ENCODE results near the gene MAMDC2.

Gene MAMDC2

DNA sequence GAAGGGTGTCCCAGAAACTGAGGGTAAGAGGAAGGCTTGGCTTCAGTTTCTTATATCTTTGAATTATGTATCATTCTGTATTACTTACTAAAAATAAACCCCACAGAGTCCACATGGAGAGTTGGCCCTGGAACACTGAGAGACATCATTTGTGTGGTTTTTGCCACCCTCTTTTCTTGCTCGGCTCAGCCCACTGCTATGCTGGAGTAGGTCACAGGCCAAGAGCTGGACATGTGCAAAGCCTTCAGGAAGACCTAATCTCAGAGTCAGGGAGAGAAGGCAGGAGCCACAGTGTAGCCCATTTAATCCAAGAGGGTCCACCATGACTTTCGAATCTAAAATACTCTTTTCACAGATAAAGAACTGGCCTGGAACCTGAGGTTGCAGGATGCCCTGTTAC, 47.5 kb downstream of the MAMDC2 start:
- Histone ChIP-seq H3K27me3 (ENCODE audit: insufficient read depth, low read length, poor library complexity, severe bottlenecking) (no peaks in the 10 kb centered on the region), H3K4me2 (ENCODE audit: low read depth, low read length, poor library complexity, severe bottlenecking) (no peak overlapping the region), H3K4me3 (ENCODE audit: low read length, poor library complexity, severe bottlenecking) (no peak overlapping the region), H4K20me1 (ENCODE audit: insufficient read depth, low read length, poor library complexity, severe bottlenecking) (no peaks in the 10 kb centered on the region), H3K79me2 (ENCODE audit: insufficient read depth, low read length) (no peaks in the 10 kb centered on the region), H3K9me3 (ENCODE audit: insufficient read depth, low read depth, low read length) (no peaks in the 10 kb centered on the region), H3K4me1 (ENCODE audit: insufficient read depth, low read length, poor library complexity, severe bottlenecking) (no peaks in the 10 kb centered on the region), H3F3A (ENCODE audit: low read depth) (no peaks in the 10 kb centered on the region), H3K9ac (ENCODE audit: low read depth, low read length, poor library complexity, severe bottlenecking) (no peak overlapping the region), H2AFZ (ENCODE audit: low read length) (no peak overlapping the region), H3K36me3 (ENCODE audit: insufficient read depth, low read length) (no peaks in the 10 kb centered on the region), H3K9me2 (replicated peaks; ENCODE audit: low read depth, low read length) (no peaks in the 10 kb centered on the region)
- TF ChIP-seq EZH2phosphoT487 (IDR thresholded peaks at IDR 0.05; ENCODE audit: borderline replicate concordance), result no peak
- no peak for TF ChIP-seq CTCF (conservative IDR thresholded peaks at IDR 0.05; ENCODE audit: low read length)

DNA sequence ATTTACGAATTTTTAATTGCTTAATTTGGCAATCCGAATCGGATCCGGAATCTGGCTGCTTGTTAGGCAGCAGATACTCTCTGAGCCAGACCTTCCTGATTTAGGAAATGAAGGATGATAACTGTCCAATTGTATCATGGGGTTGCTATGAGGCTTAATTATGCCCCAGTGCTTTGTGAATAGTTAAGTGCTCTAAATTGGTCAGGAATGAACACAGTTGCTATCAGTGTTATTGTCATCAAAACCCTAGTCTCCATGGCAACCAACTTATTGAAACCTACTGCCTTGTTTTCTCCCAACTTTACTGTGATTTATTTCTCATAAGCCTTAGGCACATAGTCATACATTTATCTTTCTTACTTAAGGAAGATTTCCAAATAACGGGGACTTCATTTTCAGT, 47.9 kb downstream of the MAMDC2 start:
- H3K4me3 ChIP-seq (ENCODE audit: low read length, poor library complexity, severe bottlenecking), result no peak overlapping the region
- H3K79me2 ChIP-seq (ENCODE audit: insufficient read depth, low read length), result no peaks in the 10 kb centered on the region
- H3K9me2 ChIP-seq (replicated peaks; ENCODE audit: low read depth, low read length), result no peaks in the 10 kb centered on the region
- no peaks in the 10 kb centered on the region for H3K36me3 ChIP-seq (ENCODE audit: insufficient read depth, low read length)
- no peak overlapping the region for H3K9ac ChIP-seq (ENCODE audit: low read depth, low read length, poor library complexity, severe bottlenecking)
- H3K4me1 ChIP-seq (ENCODE audit: insufficient read depth, low read length, poor library complexity, severe bottlenecking), result no peaks in the 10 kb centered on the region
- no peak overlapping the region for H2AFZ ChIP-seq (ENCODE audit: low read length)
- H4K20me1 ChIP-seq (ENCODE audit: insufficient read depth, low read length, poor library complexity, severe bottlenecking), result no peaks in the 10 kb centered on the region
- no peaks in the 10 kb centered on the region for H3K27me3 ChIP-seq (ENCODE audit: insufficient read depth, low read length, poor library complexity, severe bottlenecking)
- no peaks in the 10 kb centered on the region for H3K9me3 ChIP-seq (ENCODE audit: insufficient read depth, low read depth, low read length)
- no peak overlapping the region for H3K4me2 ChIP-seq (ENCODE audit: low read depth, low read length, poor library complexity, severe bottlenecking)
- H3F3A ChIP-seq (ENCODE audit: low read depth), result no peaks in the 10 kb centered on the region
- TF ChIP-seq CTCF (conservative IDR thresholded peaks at IDR 0.05; ENCODE audit: low read length) (no peak), EZH2phosphoT487 (IDR thresholded peaks at IDR 0.05; ENCODE audit: borderline replicate concordance) (no peak)

GRCh38 chr9:70092190-70092589, 48.5 kb downstream of the MAMDC2 start:
- TF ChIP-seq EZH2phosphoT487 (IDR thresholded peaks at IDR 0.05; ENCODE audit: borderline replicate concordance) (no peak), CTCF (conservative IDR thresholded peaks at IDR 0.05; ENCODE audit: low read length) (no peak)
- no peak overlapping the region for H2AFZ ChIP-seq (ENCODE audit: low read length)
- no peak overlapping the region for H3K4me2 ChIP-seq (ENCODE audit: low read depth, low read length, poor library complexity, severe bottlenecking)
- H3K79me2 ChIP-seq (ENCODE audit: insufficient read depth, low read length), result no peaks in the 10 kb centered on the region
- H3K9ac ChIP-seq (ENCODE audit: low read depth, low read length, poor library complexity, severe bottlenecking), result no peak overlapping the region
- no peaks in the 10 kb centered on the region for H3K27me3 ChIP-seq (ENCODE audit: insufficient read depth, low read length, poor library complexity, severe bottlenecking)
- H3K9me3 ChIP-seq (ENCODE audit: insufficient read depth, low read depth, low read length), result no peaks in the 10 kb centered on the region
- H4K20me1 ChIP-seq (ENCODE audit: insufficient read depth, low read length, poor library complexity, severe bottlenecking), result no peaks in the 10 kb centered on the region
- H3K4me3 ChIP-seq (ENCODE audit: low read length, poor library complexity, severe bottlenecking), result no peak overlapping the region
- no peaks in the 10 kb centered on the region for H3K36me3 ChIP-seq (ENCODE audit: insufficient read depth, low read length)
- H3F3A ChIP-seq (ENCODE audit: low read depth), result no peaks in the 10 kb centered on the region
- H3K4me1 ChIP-seq (ENCODE audit: insufficient read depth, low read length, poor library complexity, severe bottlenecking), result no peaks in the 10 kb centered on the region
- H3K9me2 ChIP-seq (replicated peaks; ENCODE audit: low read depth, low read length), result no peaks in the 10 kb centered on the region
